K562 (cell line): ENCODE data around the gene PRDM2. TPM values are rescaled to one million over a fixed set of nuclear protein-coding genes. Genes with fewer than 3 reads are reported as not detected.

Experiments
- CHD7 ChIP-seq: fragments of 200-600 bp; sonication (generic); IDR thresholded peaks from one replicate; pipeline ENCODE4 v1.6.1; 2012; ENCODE audit warnings: mild to moderate bottlenecking, low read depth, low read length, inconsistent platforms
- ESRRA ChIP-seq: fragments of 450-650 bp; IDR thresholded peaks from 2 replicates; pipeline ENCODE4 v1.6.1; 2014; ENCODE audit warnings: low read depth, mild to moderate bottlenecking, moderate library complexity, borderline replicate concordance
- GTF3C2 ChIP-seq: IDR thresholded peaks from 3 replicates; pipeline ENCODE4 v1.6.1; 2011; ENCODE audit warnings: borderline replicate concordance, mild to moderate bottlenecking, moderate library complexity; ENCODE audit not compliant: insufficient read length; ENCODE audit errors: extremely low read depth
- JUND ChIP-seq, 2 experiments: IDR thresholded peaks; 2 replicates in 1 of 2; 3 replicates in 1 of 2; pipeline ENCODE4 v1.6.1; 2011; ENCODE audit warnings: borderline replicate concordance in 2 of 2, low read depth in 2 of 2, low read length in 2 of 2, improper control_type of control experiment in 1 of 2, missing biosample characterization in 1 of 2, missing genetic modification characterization in 1 of 2, missing genetic modification reagents in 1 of 2
- NR0B1 ChIP-seq: fragments of 450-650 bp; IDR thresholded peaks from one replicate; pipeline ENCODE4 v1.6.1; 2018; ENCODE audit warnings: mild to moderate bottlenecking, moderate library complexity; ENCODE audit not compliant: partially characterized antibody
- POLR3A ChIP-seq: IDR thresholded peaks from 2 replicates; pipeline ENCODE4 v1.6.1; 2011; ENCODE audit warnings: borderline replicate concordance, mild to moderate bottlenecking, moderate library complexity; ENCODE audit not compliant: insufficient read length, insufficient read depth; ENCODE audit errors: extremely low read depth
- RFX5 ChIP-seq: IDR thresholded peaks from 2 replicates; pipeline ENCODE4 v1.6.1; 2011; ENCODE audit warnings: low read depth, mild to moderate bottlenecking, improper control_type of control experiment, low read length
- TSC22D4 ChIP-seq: fragments of 450-650 bp; IDR thresholded peaks from 2 replicates; pipeline ENCODE4 v1.6.1; 2016; ENCODE audit warnings: missing genetic modification characterization, missing biosample characterization, control low read depth
- ZFPM2 ChIP-seq: fragments of 250-450 bp; sonication (Bioruptor Pico); IDR thresholded peaks from 2 replicates; pipeline ENCODE4 v1.5.1; 2022; ENCODE audit warnings: mild to moderate bottlenecking
- polyA plus RNA-seq, 8 experiments: library from polyadenylated mRNA; depleted of rRNA in 4 of 8; stranded (reverse) in 5 of 8; unstranded in 3 of 8; fragments of >200 nt; fragmentation: Nextera tagmentation in 2 of 8; fragmentation: Illumina TruSeq in 1 of 8; extraction: Ambion mirVana in 2 of 8; extraction: Trizol in 1 of 8; gene quantifications; 2 replicates each; pipeline versions ENCODE4 v1.2.1 to v1.2.3, GENCODE V29; 2011 to 2014; ENCODE audit warnings: inconsistent platforms in 1 of 8, missing spikeins in 1 of 8
- total RNA-seq, 7 experiments: library from RNA; depleted of rRNA in 6 of 7; stranded (reverse); fragments of >200 nt in 6 of 7; fragmentation: Illumina TruSeq in 2 of 7; extraction: Trizol in 2 of 7; gene quantifications; 2 replicates each; pipeline versions ENCODE4 v1.2.1 to v1.2.3, GENCODE V29; 2011 to 2021; ENCODE audit warnings: low replicate concordance in 1 of 7

The PRDM2 gene
- total and polyA plus RNA-seq, 9 of the 15 experiments (the other 6 are each of a cell fraction or from before 2014, with no cell fraction given), result 5.4 to 27.6 (median 12.5) TPM

- TF ChIP-seq GTF3C2 (no peak), NR0B1 (no peak), TSC22D4 (tag) (no peak), CHD7 (no peak), JUND (IDR thresholded peaks at IDR 0.05; ENCODE audit: borderline replicate concordance, low read depth, low read length) (no peak), JUND (tag; IDR thresholded peaks at IDR 0.05; ENCODE audit: borderline replicate concordance, low read depth, low read length) (no peak), ESRRA (no peak), ZFPM2 (CRISPR knock-in tag) (no peak), RFX5 (no peak), POLR3A (no peak)
Measured at GRCh38 chr1:13798120-13798519, 98.1 kb downstream of the PRDM2 start (continued).
